Body of pancreas (tissue), 4 donors: ENCODE results near the gene UBN1.

Source experiments
- CTCF ChIP-seq, 7 experiments: fragments of 450-650 bp in 4 of 7; fragments of 200-600 bp in 3 of 7; sonication (generic) in 3 of 7; IDR thresholded peaks; one replicate each; pipeline ENCODE4 v1.5.1; 2016 to 2019; ENCODE audit warnings: antibody characterized with exemption in 7 of 7
- POLR2A ChIP-seq, 3 donors: fragments of 450-650 bp; IDR thresholded peaks; one replicate each; pipeline ENCODE4 v1.6.1; 2016; ENCODE audit warnings: antibody characterized with exemption in 3 of 3, mild to moderate bottlenecking in 2 of 3

GRCh38 chr16:4846503-4846900 lies 779 bp upstream of the UBN1 start:
- no peak for TF ChIP-seq CTCF (IDR thresholded peaks at IDR 0.05)
- peak in 1 of 3 donors; percentile 58 for TF ChIP-seq POLR2A (IDR thresholded peaks at IDR 0.05)
